DMS153 treated with DMSO at 0.1 percent for 48 hours (cell line): Measurements from ENCODE around the gene AMH.

Experiments used
- DNase-seq: peaks from one replicate; lab custom pipeline; 2025; ENCODE audit not compliant: unreplicated experiment; lab: John Stamatoyannopoulos, UW

The AMH gene

GRCh38 chr19:2282862-2283237 is 33.7 kb downstream of the AMH start:
- no peak for DNase-seq

DNA sequence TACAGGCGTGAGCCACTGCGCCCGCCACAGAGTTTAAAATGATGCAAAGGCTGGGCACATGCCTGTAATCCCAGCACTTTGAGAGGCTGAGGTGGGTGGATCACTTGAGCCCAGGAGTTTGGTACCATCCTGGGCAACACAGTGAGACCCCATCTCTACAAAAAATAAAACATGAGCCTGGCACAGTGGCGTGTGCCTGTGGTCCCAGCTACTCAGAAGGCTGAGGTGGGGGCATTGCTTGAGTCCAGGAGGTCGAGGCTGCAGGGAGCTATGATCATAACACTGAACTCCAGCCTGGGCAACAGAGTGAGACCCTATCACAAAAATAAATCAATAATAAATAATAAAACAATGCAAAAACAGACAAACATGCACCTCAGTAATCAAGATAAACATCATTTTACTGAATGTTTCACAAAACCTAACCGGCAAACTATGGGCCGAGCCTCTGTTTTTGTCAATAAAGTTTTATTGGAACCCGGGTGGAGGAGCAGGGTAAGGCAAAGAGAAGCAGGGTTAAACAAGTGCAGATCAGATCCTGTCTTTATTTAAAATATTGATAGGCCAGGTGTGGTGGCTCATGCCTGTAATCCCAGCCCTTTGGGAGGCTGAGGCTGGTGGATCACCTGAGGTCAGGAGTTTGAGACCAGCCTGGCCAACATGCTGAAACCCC is 34.8 kb downstream of the AMH start:
- DNase-seq = no peak

DNA sequence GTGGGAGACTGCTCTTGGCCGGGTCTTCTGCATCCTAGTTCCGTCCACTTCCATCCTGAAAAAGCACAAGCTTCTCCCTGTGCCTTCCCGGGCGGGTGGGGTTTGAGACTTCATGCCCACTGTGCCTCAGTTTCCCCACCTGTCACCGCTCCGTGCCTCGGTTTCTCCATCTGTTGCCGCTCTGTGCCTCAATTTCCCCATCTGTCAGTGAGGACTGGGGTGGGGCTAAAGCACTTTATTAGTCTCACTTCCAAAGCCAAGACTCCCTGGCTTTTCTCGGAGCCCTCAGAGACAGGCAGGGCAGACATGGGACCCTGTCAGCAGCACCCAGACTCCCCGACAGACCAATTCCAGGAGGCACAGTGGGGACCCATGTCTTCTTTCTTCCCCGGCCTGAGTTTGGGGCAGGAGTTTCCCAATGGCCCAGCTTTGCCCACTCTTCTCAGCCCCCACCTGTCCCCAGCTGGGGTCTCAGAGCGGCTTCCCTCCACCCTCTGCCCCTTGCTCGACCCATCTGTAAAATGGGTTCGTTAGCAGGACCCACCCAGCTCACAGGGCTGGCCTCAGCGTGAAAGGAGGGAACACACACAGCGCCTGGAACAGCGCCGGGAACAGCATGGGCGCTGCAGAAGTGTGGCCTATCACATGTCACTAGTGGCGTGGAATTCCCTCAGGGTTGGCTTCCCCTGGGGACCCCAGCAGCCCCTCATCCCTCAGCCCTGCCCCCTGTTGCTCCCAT is 37.4 kb downstream of the AMH start:
- DNase-seq = no peak

DNA sequence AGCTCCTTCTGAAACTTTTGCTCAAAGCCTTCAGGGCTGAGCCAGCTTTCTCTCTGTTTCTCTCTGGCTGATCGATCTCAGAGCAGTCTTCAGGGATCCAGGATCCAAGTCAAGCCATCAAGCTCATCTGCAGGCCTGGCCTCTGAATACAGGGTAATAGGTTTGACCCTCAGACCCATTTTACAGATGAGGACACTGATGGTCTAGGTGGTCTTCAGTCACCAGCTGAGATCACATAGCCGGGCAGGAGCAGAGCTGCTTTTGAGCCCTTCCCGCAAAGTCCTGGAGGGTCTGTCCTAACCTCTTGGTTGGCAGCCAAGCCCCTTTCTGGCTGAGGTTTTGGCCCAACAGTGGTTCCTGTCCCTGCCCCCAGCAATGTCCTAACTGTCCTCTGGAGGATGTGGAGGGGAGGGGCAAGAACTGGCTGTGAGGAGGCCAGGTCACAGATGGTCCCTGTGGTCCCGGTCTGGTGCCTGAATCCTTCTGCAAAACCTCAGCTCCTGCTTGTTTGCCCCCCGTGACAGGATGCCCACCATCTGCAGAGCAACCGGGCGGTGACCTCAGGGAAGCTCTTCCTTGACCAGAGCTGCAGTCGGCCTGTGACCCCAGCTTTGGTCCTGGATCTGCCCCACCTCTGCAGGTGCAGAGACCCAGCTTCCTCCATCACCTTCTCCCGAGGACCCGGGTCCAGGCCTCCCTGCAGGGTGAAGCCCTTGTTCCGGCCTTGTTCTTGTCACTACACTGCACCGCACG is 38.6 kb downstream of the AMH start:
- DNase-seq = no peak

- no peak for DNase-seq
These were observed 39.3 kb downstream of the AMH start for GRCh38 chr19:2288338-2288817.

DNA sequence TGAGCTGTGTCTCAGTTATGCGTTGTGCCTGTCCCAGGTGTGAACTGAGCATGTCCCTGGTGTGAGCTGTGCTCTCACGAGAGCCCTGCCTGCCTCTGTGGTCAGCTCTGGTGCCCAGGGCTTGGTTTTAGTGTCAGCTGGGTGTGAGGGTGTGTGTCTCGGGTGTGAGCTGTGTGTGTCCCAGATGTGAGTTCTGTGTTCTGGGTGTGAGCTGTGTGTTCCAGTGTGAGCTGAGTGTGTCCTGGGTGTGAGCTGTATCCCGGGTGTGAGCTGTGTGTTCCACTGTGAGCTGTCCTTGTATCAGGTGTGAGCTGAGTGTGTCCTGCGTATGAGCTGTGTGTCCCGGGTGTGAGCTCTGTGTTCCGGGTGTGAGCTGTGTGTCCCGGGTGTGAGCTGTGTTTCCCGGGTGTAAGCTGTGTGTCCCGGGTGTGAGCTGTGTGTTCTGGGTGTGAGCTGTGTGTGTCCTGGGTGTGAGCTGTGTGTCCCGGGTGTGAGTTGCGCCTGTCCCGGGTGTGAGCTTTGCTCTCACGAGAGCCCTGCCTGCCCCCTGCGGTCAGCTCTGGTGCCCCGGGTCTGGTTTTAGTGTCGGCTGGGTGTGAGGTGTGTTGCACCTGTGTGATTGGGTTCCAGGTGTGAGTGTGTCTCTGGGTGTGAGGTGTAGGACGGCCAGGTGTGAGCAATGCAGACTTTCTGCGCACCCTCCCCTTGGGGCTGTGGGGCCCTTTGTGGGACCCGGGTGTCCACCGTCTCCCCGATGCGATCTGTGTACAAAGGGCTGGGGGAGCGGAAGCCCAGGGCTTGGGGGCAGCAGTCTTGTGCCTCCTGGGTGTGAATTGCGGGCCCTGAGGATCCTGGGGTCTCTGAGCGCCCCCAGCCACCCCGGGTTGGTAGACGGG is 39.9 kb downstream of the AMH start:
- no peak for DNase-seq

DNA sequence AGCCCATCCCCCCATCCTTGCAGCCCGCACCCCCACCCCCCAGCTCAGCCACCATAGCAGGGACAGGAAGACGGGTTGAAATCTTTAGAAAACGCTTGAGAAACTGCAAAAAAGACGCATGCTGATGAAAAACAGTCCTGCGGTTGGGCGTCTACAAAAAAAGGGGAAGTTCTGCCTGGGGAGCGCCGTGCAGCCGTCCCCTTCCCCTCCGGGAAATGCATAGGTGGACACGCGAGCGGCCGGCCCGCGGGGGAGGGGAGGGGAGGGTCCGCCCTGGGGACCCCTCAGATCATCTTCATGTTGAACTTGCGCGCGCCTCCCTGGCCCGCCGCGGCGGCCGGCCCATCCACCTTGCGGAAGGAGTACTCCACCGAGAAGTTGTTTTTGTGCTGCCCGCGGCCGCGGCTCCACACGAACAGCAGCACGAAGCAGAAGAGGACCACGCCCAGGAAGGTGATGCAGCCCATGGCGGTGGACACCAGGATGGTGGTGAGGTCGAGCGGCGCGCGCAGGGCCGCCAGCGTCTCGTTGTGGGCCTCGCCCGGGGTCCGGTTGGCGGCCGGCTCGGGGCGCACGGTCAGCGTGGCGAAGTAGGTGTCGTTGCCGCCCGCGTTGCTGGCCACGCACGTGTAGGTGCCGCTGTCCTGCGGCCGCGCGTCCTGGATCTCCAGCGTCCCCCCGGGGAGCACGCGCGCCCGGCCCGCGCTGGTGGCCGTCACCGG is 40.8 kb downstream of the AMH start:
- no peak for DNase-seq

DNA sequence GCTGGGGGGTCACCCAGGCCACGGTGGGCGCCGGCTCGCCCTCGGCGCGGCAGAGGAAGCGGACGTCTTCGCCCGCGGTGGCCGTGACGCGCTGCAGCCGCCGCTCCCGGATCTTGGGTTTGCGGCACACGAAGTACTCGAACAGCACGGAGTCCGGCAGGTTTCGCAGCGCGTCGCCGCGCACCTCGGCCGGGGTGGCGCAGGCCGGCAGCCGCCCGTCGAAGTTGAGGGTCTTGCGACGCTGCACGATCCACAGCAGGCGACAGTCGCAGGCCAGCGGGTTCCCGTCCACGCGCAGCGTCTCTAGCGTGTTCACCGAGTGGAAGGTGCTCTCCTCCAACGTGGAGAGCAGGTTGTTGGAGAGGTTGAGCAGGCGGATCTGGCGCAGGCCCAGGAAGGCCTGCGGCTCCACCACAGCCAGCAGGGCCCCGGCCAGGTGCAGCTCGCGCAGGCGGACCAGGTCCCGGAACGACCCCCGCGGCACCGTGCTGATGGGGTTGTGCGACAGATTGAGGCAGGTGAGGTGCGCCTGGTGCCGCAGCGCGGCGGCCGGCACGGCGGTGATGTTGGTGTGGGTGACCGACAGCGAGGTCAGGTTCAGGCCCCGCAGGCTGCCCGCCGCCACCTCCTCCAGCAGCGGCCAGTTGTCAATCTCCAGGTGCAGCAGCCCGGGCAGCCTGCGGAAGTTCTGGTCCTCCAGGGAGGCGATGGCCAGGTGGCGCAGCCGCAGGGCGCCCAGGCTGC is 41.5 kb downstream of the AMH start:
- DNase-seq = no peak

DNA sequence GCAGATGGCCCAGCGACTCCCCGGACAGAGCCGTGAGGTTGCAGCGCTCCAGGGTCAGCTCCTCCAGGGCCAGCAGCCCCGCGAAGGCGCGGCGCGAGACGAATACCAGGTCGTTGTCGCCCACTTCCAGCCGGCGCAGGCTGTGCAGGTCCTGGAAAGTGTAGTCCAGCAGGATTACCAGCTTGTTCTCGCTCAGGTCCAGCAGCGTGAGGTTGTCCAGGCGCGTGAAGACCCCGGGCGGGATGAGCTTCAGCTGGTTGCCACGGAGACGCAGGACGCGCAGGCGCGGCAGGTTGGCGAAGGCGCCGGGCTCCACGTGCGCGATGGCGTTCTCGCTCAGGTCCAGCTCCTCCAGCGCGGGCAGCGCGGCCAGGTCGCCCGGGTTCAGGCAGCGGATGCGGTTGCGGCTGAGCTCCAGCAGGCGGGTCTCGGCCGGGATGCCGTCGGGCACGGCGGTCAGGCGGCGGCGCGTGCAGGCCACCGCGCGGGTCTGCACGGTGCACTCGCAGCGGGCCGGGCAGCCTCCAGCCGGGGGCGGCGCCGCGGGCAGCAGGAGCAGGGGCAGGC is 42.1 kb downstream of the AMH start:
- no peak for DNase-seq

DNA sequence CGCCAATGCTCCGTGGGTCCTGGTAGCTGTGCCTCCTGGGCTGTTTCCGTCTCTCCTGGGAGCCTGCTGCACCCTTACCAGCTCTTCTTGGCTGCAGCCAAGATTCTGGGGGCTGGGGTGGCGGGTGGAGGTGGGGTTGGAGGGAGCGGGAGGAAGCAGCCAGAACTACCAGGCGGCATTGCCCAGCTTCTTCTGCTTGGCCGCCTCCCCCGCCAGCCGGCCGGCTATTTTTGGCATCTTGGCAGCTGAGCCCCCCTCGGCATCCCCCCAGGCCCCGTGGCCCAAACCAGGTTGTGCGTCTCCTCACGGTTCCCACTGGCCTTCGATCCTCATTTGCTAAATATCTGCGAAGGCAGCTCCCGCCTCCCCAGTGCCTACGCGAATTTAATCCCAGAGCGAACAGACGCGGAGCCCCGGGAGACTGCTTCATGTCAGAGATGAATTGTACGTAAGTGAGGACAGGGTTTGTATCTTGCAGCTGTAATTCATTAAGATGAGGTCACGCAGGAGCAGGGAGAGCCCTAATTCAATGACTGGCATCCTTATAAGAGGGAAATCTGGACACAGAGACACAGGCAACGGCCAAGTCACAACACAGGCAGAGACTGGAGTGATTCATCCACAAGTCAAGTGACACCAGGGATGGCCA is 45.7 kb downstream of the AMH start:
- no peak for DNase-seq

DNA sequence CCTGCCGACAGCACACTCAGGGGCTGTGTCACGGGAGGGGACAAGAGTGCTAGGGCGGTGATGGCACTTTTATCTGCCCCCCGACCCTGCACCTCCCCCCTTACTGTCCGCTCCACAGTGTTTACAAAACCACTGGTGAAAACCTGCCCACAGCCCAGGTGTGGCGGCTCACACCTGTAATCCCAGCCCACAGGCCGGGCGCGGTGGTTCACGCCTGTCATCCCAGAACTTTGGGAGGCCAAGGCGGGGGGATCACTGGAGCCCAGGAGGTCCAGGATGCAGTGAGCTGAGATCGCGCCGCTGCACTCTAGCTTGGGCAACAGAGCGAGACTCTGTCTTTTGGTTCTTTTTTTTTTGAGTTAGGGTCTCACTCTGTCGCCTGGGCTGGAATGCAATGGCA is 47.0 kb downstream of the AMH start:
- no peak for DNase-seq

DNA sequence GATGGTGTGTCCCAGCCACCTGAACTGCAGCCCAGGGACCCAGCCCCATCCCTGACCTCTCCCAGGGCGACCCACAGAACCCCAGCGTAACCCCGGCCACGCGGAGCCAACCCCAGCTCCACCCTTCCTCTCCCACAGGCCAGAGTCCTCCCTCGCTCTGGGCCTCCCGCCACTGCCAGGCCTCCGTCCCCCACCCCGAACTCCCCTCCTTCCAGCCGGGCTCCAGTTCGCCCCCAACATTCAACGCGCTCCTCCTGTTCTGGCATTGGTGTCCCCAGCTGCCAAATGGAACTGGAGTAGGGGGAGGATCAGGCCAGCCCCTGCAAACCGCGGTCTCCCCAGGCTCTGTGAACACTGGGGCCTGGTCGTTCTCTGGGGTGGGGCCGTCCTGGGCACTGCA is 51.4 kb downstream of the AMH start:
- DNase-seq = no peak
